HG03520 (cell line): ENCODE results near the gene HTR6.

Experiments
- ATAC-seq: cut with Tn5 transposase; IDR thresholded peaks from one replicate; pipeline ENCODE4 v1.9.1; 2021; ENCODE audit warnings: mild to moderate bottlenecking, moderate library complexity; ENCODE audit not compliant: unreplicated experiment

Gene HTR6

DNA sequence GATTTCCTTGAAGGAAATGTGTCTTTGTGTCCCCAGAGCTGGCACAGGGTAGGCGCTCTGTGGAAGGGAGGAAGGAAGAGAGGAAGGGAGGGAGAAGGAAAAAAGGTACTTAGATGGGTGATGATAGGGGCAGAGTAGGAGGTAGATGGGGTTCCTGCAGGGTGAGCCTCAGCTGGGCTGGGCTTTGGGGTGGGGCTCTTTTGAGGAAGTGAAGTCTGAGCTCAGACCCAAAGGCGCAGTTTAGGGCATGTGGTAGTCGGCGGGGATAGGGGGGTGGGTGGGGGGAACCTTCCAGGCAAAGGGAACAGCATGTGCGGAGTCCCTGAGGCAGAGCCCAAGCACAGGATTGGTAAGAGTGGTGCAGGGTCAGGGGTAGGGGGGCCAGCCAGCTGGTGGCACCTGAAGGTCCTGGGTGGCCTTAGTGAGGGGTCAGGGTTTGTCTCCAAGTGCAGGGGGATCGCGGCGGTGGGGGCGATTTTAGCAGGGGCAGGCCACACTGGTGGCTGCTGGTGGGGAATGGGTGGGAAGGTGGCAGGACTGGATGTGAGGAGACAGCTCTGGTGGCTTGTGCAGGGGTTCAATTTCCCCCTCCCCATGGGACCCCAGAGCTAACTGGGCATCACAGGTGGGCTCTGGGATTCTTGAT, 8.4 kb upstream of the HTR6 start:
- ATAC-seq, result no peak

- ATAC-seq, result no peak
Observed at GRCh38 chr1:19656780-19657466, 7.8 kb upstream of the HTR6 start.

GRCh38 chr1:19657511-19657910, 7.2 kb upstream of the HTR6 start:
- ATAC-seq, result no peak

DNA sequence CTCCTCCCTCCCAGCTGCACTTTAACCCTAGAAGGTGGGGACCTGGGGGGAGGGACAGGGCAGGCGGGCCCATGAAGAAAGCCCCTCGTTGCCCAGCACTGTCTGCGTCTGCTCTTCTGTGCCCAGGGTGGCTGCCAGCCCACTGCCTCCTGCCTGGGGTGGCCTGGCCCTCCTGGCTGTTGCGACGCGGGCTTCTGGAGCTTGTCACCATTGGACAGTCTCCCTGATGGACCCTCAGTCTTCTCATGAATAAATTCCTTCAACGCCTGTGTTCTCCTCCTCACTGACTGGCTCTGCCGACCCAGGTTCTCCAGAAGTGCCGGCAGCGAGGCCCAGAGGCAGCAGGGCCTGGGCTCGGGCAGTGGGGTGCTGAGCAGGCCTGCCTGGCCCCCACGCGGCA, 6.5 kb upstream of the HTR6 start:
- no peak for ATAC-seq

DNA sequence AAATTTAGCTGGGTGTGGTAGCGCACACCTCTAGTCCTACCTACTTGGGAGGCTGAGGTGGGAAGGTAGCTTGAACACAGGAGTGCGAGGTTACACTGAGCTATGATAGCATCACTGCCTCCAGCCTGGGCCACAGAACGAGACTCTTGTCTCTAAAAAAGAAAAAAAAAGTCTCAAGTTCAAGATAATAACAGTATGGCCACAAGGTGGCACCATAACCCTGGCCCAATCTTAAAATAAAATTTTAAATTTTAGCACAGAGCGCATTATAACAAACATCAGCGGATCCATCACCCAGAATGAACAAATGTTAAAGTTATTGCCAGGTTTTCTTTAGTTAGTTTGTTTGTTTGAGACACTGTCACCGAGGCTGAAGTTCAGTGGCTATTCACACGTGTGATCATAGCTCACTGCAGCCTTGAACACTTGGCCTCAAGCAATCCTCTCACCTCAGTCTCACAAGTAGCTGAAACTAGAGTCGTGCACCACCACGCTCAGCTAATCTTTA, 2.9 kb upstream of the HTR6 start:
- ATAC-seq, result no peak

DNA sequence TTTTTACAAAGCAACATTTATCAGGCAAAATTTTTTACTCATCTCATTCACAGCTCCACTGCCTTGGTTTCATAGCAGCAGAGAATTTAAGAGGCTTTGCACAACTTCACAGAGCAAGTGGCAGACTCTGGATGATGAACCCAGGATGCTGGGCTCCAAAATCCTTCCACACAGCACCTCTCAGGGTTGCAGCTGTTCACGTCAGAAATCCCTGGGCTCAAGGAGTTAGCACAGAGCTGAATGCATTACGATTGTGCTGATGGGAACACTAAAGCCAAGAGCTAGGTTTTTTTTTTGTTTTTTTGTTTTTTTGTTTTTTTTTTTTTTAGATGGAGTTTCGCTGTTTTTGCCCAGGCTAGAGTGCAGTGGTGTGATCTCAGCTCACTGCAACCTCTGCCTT, 2.4 kb upstream of the HTR6 start:
- ATAC-seq, result no peak

DNA sequence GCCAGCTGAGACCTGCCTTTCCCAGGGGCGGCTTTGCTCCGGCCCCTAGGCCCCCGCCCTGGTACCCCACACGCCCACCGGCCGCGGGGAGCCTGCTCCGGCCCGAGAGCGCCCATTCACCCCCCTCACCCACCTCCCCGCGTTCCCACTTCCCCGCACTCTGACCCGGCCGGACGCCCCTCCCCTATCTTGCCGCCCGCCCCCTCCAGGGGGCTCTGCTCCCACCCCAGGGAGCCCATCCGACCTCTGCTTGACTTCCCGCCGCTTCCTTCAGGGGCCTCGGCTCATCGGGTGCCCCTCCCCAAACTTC, 466 bp downstream of the HTR6 start:
- no peak for ATAC-seq

GRCh38 chr1:19665496-19666465, 1.1 kb downstream of the HTR6 start:
- ATAC-seq, result no peak

DNA sequence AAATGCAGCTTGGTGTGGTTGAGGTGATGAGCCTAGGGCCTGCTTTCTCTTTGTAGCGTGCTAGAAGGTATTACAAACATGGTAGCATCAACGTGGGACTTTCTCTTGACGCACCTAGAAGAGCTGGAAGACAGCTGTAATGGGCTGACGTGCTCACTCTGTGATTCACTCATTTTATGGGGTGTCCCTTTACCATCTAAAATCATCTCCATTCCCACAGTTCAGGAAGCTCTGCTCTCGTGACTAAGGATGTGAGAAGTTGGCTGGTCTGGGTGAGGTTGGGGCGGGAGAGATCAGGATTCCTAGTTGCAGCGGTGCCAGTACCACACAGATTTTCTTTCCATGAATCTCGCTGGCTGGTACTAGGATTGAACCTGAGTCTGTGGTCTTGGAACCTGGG, 4.2 kb downstream of the HTR6 start:
- ATAC-seq, result no peak

- ATAC-seq, result no peak
Observed at GRCh38 chr1:19670787-19671186, 6.1 kb downstream of the HTR6 start.

- no peak for ATAC-seq
Observed at GRCh38 chr1:19672237-19672636, 7.6 kb downstream of the HTR6 start.

DNA sequence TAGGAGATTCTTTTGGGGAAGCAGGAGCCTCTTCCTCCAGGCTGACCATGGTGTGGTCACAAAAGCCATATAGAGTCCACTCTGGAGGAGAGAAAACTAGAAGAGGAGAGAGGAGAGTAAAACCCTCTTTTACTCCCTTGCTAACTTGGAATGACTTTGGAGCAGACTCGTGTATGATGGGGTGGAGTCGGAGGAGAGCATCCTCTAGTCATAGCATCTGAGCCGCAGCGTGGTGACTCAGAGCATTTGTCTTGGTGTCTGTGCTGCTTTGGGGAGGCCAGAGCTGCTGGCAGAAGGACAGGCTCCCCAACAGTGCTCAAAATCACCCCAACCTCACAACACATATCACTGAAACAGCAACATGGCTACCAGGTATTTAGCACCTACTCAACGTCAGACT, 11.1 kb downstream of the HTR6 start:
- ATAC-seq, result no peak

DNA sequence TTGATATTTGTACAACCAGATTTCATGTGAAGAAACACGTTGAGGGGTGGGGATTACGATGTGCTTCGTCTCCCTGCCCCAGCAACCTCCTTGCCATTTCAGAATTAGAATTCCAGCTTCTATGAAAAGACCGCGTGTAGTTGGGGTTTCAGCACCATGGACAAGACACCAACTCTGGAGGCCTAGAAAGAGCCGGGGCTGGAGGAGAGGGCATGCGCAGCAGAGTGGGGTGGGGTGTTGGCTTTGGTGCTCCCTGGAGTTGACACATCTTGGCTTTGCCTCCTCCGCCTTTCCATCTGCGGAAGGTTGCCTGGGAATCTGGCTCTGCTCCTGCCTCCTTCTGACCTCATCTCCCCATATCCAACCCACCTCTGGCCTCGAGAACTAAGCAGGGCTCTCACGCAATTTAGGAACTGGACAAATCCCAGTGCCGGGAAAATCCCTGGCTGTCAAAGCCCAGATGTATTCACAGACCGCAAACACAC, 11.8 kb downstream of the HTR6 start:
- no peak for ATAC-seq

DNA sequence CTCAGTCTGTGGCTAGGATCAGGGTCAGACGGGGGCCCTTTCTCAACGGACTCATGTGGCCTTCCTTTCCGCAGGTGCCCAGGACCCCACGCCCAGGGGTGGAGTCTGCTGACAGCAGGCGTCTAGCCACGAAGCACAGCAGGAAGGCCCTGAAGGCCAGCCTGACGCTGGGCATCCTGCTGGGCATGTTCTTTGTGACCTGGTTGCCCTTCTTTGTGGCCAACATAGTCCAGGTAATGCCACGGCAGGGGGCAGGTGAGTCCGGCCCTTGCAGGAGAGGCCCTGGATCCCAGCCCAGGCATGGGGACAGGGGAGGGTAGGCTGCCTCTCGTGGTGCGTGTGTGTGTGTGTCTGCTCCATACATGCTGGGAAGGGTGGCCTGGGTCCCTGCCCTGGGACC, 13.8 kb downstream of the HTR6 start:
- no peak for ATAC-seq

DNA sequence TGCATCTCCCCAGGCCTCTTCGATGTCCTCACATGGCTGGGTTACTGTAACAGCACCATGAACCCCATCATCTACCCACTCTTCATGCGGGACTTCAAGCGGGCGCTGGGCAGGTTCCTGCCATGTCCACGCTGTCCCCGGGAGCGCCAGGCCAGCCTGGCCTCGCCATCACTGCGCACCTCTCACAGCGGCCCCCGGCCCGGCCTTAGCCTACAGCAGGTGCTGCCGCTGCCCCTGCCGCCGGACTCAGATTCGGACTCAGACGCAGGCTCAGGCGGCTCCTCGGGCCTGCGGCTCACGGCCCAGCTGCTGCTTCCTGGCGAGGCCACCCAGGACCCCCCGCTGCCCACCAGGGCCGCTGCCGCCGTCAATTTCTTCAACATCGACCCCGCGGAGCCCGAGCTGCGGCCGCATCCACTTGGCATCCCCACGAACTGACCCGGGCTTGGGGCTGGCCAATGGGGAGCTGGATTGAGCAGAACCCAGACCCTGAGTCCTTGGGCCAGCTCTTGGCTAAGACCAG, 14.3 kb downstream of the HTR6 start:
- ATAC-seq, result no peak

DNA sequence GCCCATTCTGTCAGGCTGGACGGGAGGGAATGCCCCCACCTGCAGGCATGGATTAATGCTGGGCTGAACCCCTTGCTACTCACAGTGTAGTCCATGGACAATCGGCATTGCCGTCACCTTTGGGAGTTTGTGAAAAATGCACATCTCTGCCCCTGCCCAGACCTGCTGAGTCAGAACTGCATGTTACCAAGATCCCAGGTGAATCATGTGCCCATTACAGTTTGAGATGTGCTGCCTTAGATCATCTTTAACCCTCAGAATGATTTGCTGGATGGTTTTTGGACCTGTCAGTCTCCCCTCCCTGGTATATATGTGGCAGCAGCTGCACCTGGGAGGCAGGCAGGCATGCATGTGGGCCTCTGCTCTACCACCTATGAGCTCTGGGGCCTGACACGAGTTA, 15.0 kb downstream of the HTR6 start:
- no peak for ATAC-seq

- ATAC-seq, result no peak
Observed at GRCh38 chr1:19680644-19681043, 16.0 kb downstream of the HTR6 start.

DNA sequence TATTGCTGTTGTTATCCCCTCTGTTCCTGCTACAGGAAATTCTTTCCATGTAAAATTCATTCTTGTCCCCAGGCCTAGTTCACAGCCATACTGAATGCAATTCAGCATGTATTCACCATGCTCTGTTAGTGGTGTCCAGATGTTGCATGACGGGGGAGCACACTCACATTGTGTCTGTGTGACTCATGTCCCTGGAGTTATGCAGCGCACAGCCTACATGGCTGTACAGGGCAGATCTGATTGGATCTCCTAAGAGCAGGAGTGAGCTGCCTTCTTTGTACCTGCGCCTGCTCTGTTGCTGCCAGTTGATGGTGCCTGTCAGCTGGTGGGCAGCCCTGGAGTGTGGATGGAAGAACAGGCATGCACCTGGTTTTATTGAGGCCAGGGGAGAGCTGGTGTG, 17.6 kb downstream of the HTR6 start:
- ATAC-seq, result no peak

DNA sequence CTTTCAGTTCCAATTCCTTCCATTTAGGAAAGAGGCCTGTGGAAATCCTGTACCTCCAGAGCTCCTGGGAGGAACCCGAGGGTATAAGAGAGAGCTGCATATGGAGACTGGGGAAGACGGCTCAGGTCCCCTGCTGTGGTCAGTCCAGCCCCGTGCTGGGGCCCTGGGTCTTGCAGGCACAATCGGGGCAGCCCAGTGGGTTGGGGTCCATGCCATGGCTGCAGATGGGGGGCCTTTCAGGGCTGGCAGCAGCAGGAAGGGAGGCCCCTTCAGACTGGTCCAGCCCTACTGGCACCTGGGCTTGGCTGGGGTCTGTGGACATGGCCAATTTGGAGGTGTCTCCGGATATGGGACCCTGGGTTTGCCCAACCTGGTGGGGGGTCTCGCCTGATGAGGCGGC, 18.2 kb downstream of the HTR6 start:
- ATAC-seq, result no peak

- ATAC-seq, result no peak
Observed at GRCh38 chr1:19683351-19683750, 18.7 kb downstream of the HTR6 start.

DNA sequence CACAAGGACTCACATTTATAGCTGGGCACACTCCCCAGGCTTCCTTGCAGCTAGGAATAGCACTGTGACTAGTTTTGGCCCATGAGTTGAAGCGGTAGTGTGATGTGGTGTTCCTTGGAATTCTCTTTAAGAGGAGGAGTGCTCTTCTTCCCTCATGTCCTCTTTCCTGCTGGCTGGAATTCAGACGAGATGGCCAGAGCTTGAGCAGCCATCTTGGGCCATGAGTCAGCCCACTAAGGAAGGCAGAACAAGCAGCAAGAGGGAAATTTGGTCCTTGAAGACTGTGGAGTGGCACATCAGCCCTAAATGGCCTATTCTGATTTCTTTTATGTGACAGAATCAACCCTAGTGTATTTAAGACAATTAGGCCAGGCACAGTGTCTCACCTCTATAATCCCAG, 20.0 kb downstream of the HTR6 start:
- ATAC-seq, result no peak
